ENCODE data around the gene SLC22A5.

Gene SLC22A5

DNA sequence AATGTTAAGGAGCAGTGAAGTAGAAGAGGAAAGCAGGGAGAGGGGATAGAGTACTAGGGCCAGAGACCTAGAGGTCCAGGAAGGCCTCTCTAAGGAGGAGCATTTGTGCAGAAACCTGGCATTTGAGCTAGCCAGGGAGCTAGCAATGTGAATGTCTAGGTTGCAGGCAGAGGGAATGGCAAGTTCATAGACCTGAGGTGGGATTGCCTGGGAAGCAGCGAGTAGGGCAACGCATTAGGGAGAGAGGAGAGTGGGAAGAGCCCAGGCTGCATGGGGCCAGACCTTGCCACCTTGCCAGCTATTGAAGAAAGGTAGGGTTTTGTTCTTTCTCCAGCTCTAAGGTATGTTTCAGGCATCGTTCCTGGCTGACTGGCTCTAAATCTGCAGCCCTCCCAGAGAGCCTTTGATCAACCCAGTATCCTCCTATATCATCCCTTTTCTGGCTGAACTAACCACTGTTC is 54.0 kb downstream of the SLC22A5 start:
- H3K4me3 ChIP-seq (ENCODE audit: low read length) = no peak overlapping the region
- TF ChIP-seq, protein P1, sequence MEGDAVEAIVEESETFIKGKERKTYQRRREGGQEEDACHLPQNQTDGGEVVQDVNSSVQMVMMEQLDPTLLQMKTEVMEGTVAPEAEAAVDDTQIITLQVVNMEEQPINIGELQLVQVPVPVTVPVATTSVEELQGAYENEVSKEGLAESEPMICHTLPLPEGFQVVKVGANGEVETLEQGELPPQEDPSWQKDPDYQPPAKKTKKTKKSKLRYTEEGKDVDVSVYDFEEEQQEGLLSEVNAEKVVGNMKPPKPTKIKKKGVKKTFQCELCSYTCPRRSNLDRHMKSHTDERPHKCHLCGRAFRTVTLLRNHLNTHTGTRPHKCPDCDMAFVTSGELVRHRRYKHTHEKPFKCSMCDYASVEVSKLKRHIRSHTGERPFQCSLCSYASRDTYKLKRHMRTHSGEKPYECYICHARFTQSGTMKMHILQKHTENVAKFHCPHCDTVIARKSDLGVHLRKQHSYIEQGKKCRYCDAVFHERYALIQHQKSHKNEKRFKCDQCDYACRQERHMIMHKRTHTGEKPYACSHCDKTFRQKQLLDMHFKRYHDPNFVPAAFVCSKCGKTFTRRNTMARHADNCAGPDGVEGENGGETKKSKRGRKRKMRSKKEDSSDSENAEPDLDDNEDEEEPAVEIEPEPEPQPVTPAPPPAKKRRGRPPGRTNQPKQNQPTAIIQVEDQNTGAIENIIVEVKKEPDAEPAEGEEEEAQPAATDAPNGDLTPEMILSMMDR (conservative IDR thresholded peaks at IDR 0.05; ENCODE audit: low read length) = no peak
- DNase-seq (ENCODE audit: low read depth) = no peak

DNA sequence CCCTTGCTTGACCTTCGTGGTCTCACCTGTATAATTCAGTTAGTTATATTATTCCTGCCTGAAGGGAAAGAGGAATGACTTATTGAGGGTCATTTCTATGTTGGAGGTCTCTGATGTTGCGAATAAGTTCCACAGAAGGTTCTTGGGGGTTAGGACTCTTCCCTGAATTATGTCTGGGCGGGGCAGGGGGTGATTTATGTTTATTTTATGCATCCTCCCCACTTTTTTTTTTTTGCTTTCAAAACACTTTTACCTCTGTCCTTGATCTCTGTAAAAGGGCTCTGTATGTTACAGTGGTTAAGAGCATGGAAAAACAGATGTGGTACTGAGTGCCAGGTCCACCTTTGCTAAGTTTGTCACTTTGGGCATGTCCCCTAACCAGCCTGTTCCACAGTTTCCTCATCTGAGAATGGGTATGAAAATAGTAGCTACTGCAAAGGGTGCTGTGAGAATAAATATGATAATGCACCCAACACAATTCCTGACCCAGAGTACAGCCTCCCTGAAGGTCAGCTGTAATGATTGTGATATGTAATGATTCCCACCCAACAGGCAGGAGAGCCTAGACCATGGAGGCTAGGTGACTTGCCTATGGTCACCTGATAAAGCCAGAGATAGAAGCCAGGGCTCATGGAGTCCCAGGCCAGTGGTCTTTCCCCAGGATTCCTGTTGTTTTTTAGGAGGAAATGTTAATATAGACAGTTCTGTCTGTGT is 54.8 kb downstream of the SLC22A5 start:
- TF ChIP-seq, protein P1 (conservative IDR thresholded peaks at IDR 0.05; ENCODE audit: low read length) = no peak
- no peak for DNase-seq (ENCODE audit: low read depth)
- H3K4me3 ChIP-seq (ENCODE audit: low read length) = no peak overlapping the region

DNA sequence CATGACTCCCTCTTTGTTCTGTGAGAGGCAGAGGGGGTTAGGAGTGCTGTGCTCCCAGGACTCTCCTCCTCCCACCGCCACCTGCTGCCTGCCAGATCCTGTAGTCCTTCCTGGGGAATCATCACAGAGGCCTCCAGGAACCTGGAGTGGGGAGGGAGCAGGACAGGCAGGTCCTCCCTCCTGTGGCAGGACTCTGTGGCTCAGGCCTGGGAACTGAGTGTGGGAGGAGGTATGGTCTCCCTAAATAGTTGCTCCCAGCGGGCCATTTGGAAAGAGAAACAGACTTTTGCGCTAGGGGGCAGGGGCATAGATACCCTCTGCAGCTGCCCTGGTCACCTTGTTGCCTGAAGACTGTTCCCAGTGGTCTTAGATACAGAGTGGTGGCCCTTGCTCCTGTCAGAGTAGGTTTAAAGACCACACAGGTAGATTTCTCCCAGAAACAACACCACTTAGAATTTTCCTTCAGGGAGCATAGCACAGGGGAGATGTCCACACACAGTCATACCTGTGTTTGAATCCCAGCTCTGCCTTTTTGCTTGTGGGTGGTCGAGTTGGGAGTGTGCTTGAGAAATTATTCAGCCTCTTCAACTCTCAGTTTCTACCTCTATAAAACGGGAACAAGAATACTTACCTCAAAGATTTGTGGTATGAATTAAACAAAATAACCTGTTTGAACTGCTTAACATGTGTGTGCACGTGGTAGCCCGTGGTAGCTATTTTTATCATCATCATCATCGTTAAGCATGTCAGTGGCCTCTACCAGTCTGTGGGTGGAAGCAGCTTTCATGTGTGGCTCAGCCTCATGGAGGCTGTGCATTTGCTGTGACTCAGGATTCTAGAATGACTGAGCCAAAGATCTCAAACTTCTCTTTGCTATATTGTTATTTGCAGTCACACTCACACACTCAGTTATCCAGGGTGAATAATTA is 55.8 kb downstream of the SLC22A5 start:
- TF ChIP-seq, protein P1 (conservative IDR thresholded peaks at IDR 0.05; ENCODE audit: low read length) = no peak; the same call in 1 of the 2 replicates
- peak; percentile 87 for DNase-seq (ENCODE audit: low read depth)
- no peak overlapping the region for H3K4me3 ChIP-seq (ENCODE audit: low read length)

DNA sequence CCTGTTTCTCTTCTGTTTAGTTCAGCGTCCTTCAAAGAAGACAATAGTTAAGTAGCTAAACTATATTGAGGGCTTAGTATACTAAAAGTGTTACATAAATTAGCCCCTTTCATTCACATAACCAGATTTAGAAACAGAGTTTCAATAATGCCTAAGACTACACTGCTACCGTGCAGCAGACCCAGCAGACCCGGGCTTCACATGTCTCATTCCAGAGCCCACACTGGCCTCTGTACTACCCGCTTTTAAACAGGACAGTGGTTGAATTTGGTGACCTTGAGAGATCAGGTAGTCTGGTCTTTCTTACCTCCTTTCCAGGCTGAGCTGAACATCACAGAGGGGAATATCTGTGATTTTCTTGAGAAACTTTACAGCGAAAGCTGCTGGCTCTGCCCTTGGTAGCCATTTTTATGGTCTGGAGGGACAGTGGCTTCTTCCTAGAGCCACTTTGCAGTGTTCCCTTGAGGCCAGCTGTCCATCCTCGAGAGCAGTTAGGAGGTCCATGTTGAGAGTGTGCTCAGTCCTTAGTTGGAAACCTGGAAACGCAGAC is 56.5 kb downstream of the SLC22A5 start:
- TF ChIP-seq, protein P1 (conservative IDR thresholded peaks at IDR 0.05; ENCODE audit: low read length) = no peak
- peak overlapping the region; percentile 15 for H3K4me3 ChIP-seq (ENCODE audit: low read length)
- no peak for DNase-seq (ENCODE audit: low read depth)

DNA sequence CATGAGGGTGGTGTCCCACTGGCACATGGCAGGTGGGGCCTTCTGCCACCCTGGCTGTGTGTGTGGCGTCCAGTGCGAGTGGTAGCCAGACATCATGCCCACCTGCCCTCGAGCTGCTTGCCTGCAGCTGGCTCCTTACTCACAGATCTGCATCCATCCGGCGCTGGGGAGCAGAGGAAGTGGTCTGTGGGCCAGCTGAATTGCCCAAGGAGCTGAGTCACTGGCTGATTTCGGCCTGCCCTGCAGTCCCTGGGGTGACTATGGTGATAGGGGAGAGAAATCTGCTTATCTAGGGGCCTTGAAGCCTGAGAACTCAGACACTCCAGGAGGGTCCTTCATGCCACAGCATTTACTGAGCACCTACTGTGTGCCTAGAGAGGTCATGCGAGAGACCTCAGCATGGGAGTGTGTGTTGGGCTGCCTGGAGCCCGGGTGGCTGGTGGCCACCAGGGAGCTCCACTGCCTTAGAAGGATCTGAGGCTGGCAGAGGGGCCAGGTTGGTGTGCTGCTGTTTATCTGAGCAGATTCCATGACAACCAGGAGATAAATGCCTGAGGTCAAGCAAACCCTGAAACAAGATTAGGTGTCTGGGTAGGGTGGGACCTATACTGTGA is 57.1 kb downstream of the SLC22A5 start:
- H3K4me3 ChIP-seq (ENCODE audit: low read length) = peak overlapping the region; percentile 15; the same call in 1 of the 2 replicates
- DNase-seq (ENCODE audit: low read depth) = peak; percentile 95
- TF ChIP-seq, protein P1 (conservative IDR thresholded peaks at IDR 0.05; ENCODE audit: low read length) = peak; percentile 65

DNA sequence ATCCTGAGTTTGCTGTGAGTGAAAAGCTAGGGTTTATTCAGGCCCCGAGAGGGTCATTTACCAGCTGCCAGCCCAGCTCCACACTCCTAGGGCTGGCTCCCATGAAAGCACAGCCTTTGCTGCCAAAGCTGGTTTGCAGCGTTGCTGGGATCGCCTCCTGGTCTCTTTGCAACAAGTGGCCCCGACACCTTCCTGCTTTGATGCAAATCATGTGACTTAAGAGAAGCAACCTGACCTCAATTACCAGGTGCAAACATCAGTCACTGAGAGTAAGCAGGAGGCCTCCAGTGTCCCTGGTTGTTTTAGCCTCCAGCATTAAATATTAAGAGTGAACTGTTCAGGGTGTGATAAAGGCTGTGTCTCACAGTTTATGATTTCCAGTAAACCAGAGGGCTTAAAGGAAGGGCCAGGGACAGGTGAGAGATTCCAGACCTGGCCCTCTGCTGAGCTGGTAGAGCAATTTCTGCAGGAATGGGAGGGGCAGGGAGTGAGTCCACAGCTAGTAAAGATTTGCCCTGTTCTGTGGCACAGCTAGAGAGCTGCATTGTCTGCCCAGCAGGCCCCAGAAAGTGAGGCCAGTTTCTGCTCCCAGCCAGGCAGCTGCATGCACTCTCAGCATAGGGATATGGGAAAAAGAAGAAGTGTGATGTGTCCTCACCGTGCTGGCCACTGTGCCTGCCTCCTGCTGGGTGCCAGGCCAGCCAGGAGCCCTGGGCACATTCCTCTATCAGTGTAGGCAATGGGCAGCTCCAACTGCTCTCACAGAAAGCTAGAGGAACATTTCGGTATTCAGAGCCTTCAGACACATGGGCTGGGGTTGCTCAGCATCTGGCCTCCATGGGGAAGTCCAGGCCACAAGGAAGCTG is 58.0 kb downstream of the SLC22A5 start:
- peak; percentile 37 for DNase-seq (ENCODE audit: low read depth)
- TF ChIP-seq, protein P1 (conservative IDR thresholded peaks at IDR 0.05; ENCODE audit: low read length) = no peak
- H3K4me3 ChIP-seq (ENCODE audit: low read length) = no peak overlapping the region

Data from AG10803 (cell line).